ENCODE measurements around the gene RBM42. TPM values are rescaled to one million over a fixed set of nuclear protein-coding genes. Genes with fewer than 3 reads are reported as not detected.

RBM42 gene
- total RNA-seq, 4 donors from 2014 or later = 77.4 to 88.3 (median 80.0) TPM

DNA sequence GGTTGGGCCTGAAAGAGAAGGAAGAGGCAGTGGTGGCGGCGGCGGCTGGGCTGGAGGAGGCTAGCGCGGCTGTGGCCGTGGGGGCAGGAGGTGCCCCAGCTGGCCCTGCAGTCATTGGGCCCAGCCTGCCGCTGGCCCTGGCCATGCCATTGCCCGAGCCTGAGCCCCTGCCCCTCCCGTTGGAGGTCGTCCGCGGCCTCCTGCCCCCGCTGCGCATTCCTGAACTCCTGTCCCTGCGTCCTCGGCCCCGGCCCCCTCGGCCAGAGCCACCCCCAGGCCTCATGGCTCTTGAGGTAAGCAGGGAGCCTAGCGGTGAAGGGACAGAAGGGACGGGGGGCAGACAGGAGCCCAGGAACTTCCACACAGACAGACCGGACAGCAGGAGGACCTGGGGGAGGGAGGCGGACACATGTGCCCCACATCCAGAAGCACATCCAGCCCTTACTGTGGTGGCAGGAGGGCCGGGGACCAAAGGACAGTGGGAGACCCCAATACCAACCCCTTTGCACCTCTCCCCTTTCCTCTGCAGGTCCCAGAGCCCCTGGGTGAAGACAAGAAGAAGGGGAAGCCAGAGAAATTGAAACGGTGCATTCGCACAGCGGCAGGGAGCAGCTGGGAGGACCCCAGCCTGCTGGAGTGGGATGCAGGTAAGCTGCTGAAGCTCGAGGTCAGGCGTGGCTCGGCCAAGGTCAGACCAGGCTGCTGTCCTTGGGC lies 5.0 kb downstream of the RBM42 start:
- Histone ChIP-seq H3K4me3 (no peak overlapping the region), H3K27me3 (no peaks in the 10 kb centered on the region), H3K9me3 (no peaks in the 10 kb centered on the region), H3K4me1 (peaks cover 0 to 21% (median 7%) of the 10 kb centered on the region in 4 donors), H3K27ac (no peak overlapping the region), H3K36me3 (peaks cover 2 to 84% (median 48%) of the 10 kb centered on the region in 3 donors)
- TF ChIP-seq POLR2A (IDR thresholded peaks at IDR 0.05) (no peak), EP300 (IDR thresholded peaks at IDR 0.05) (no peak)
- TF ChIP-seq, protein P1, sequence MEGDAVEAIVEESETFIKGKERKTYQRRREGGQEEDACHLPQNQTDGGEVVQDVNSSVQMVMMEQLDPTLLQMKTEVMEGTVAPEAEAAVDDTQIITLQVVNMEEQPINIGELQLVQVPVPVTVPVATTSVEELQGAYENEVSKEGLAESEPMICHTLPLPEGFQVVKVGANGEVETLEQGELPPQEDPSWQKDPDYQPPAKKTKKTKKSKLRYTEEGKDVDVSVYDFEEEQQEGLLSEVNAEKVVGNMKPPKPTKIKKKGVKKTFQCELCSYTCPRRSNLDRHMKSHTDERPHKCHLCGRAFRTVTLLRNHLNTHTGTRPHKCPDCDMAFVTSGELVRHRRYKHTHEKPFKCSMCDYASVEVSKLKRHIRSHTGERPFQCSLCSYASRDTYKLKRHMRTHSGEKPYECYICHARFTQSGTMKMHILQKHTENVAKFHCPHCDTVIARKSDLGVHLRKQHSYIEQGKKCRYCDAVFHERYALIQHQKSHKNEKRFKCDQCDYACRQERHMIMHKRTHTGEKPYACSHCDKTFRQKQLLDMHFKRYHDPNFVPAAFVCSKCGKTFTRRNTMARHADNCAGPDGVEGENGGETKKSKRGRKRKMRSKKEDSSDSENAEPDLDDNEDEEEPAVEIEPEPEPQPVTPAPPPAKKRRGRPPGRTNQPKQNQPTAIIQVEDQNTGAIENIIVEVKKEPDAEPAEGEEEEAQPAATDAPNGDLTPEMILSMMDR (IDR thresholded peaks at IDR 0.05) = no peak
- no peak for DNase-seq (ENCODE audit: low spot score in 2 of 2)
- 83 to 88% methylated on average over 20 to 29 of the region's 29 CpGs for WGBS, 2 donors

GRCh38 chr19:35636651-35637050 lies 7.8 kb downstream of the RBM42 start:
- 92 to 93% methylated on average over 3 of the region's 3 CpGs for WGBS, 2 donors
- H3K36me3 ChIP-seq = peaks cover 2 to 69% (median 40%) of the 10 kb centered on the region in 3 donors

GRCh38 chr19:35637165-35637564 lies 8.3 kb downstream of the RBM42 start:
- TF ChIP-seq POLR2A (IDR thresholded peaks at IDR 0.05) (no peak), EP300 (IDR thresholded peaks at IDR 0.05) (no peak)
- TF ChIP-seq, protein P1 (IDR thresholded peaks at IDR 0.05) = no peak
- Histone ChIP-seq H3K27ac (no peak overlapping the region), H3K4me3 (no peak overlapping the region), H3K9me3 (no peaks in the 10 kb centered on the region), H3K4me1 (peaks cover 0 to 11% (median 3%) of the 10 kb centered on the region in 4 donors), H3K36me3 (peaks cover 2 to 64% (median 35%) of the 10 kb centered on the region in 3 donors), H3K27me3 (no peaks in the 10 kb centered on the region)
- 91 to 92% methylated on average over 15 to 25 of the region's 25 CpGs for WGBS, 2 donors
- no peak for DNase-seq (ENCODE audit: low spot score in 2 of 2)

More at GRCh38 chr19:35636651-35637050, 7.8 kb downstream of the RBM42 start:
- Histone ChIP-seq H3K4me3 (no peak overlapping the region), H3K27ac (no peak overlapping the region), H3K27me3 (no peaks in the 10 kb centered on the region), H3K9me3 (no peaks in the 10 kb centered on the region), H3K4me1 (peaks cover 0 to 6% (median 1%) of the 10 kb centered on the region in 4 donors)
- no peak for DNase-seq (ENCODE audit: low spot score in 2 of 2)
- TF ChIP-seq, protein P1 (IDR thresholded peaks at IDR 0.05) = no peak
- TF ChIP-seq EP300 (IDR thresholded peaks at IDR 0.05) = no peak

DNA sequence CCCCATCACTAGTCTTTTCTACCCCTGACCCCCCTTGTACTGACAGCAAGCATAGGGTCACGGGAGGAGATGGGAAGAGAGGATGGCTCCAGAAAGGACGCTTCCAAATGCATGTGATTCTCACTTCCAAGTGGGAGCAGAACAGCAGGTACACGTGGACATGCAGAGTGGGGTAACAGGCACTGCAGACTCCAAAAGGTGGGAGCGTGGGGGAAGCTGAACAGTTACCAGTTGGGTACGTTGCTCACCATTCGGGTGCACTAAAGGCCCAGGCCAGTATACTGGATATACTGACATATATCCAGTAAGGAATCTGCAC lies 10.4 kb downstream of the RBM42 start:
- H3K4me3 ChIP-seq = no peak overlapping the region
- no peak for DNase-seq (ENCODE audit: low spot score in 2 of 2)
- no peaks in the 10 kb centered on the region for H3K9me3 ChIP-seq
- H3K27me3 ChIP-seq = no peaks in the 10 kb centered on the region
- H3K36me3 ChIP-seq = peaks cover 2 to 43% (median 18%) of the 10 kb centered on the region in 3 donors
- 44 to 46% methylated on average over 6 of the region's 6 CpGs for WGBS, 2 donors
- H3K4me1 ChIP-seq = peaks cover 0 to 29% (median 8%) of the 10 kb centered on the region in 4 donors
- no peak overlapping the region for H3K27ac ChIP-seq
- TF ChIP-seq EP300 (IDR thresholded peaks at IDR 0.05) (no peak), POLR2A (IDR thresholded peaks at IDR 0.05) (no peak)
- TF ChIP-seq, protein P1 (IDR thresholded peaks at IDR 0.05) = no peak

GRCh38 chr19:35639863-35640262 lies 11.0 kb downstream of the RBM42 start:
- H3K4me3 ChIP-seq = no peak overlapping the region
- no peak for TF ChIP-seq POLR2A (IDR thresholded peaks at IDR 0.05)
- TF ChIP-seq EP300 (IDR thresholded peaks at IDR 0.05) = no peak
- TF ChIP-seq, protein P1 (IDR thresholded peaks at IDR 0.05) = no peak
- 89 to 91% methylated on average over 8 of the region's 8 CpGs for whole genome bisulfite sequencing, 2 donors
- no peak for DNase-seq (ENCODE audit: low spot score in 2 of 2)
- peaks cover 0 to 31% (median 8%) of the 10 kb centered on the region in 4 donors for H3K4me1 ChIP-seq
- peaks cover 2 to 37% (median 16%) of the 10 kb centered on the region in 3 donors for H3K36me3 ChIP-seq
- no peak overlapping the region for H3K27ac ChIP-seq
- no peaks in the 10 kb centered on the region for H3K9me3 ChIP-seq
- H3K27me3 ChIP-seq = no peaks in the 10 kb centered on the region
